ENCODE data around the gene CNKSR1.

Gene CNKSR1

GRCh38 chr1:26184883-26185282 lies 7.6 kb downstream of the CNKSR1 start:
- DNase-seq = no peak

- no peak for DNase-seq
Measured at GRCh38 chr1:26187882-26188281, 10.6 kb downstream of the CNKSR1 start.

GRCh38 chr1:26188477-26188876 lies 11.2 kb downstream of the CNKSR1 start:
- DNase-seq = no peak

- no peak for DNase-seq
Measured at GRCh38 chr1:26189331-26189730, 12.0 kb downstream of the CNKSR1 start.

GRCh38 chr1:26189751-26190275 lies 12.5 kb downstream of the CNKSR1 start:
- DNase-seq = no peak

GRCh38 chr1:26190373-26190987 lies 13.2 kb downstream of the CNKSR1 start, which contains the start of gene CATSPER4:
TSS of gene CATSPER4 (plus strand) at chr1:26190602. CDS start at chr1:26190628, 26 bp downstream.
- DNase-seq = no peak

- DNase-seq = no peak
Measured at GRCh38 chr1:26191739-26192138, 14.4 kb downstream of the CNKSR1 start.

- no peak for DNase-seq
Measured at GRCh38 chr1:26195805-26196204, 18.5 kb downstream of the CNKSR1 start.

- DNase-seq = no peak
Measured at GRCh38 chr1:26197301-26197700, 20.0 kb downstream of the CNKSR1 start.

GRCh38 chr1:26197813-26198212 lies 20.5 kb downstream of the CNKSR1 start:
- no peak for DNase-seq

- DNase-seq = no peak
Measured at GRCh38 chr1:26200413-26200812, 23.1 kb downstream of the CNKSR1 start.

GRCh38 chr1:26203642-26204318 lies 26.5 kb downstream of the CNKSR1 start:
- no peak for DNase-seq

- DNase-seq = no peak
Measured at GRCh38 chr1:26210147-26210870, 33.0 kb downstream of the CNKSR1 start.

GRCh38 chr1:26212726-26213125 lies 35.4 kb downstream of the CNKSR1 start:
- DNase-seq = no peak

- no peak for DNase-seq
Measured at GRCh38 chr1:26213335-26213905, 36.1 kb downstream of the CNKSR1 start.

- DNase-seq = no peak
Measured at GRCh38 chr1:26215246-26215645, 38.0 kb downstream of the CNKSR1 start.

- DNase-seq = no peak
Measured at GRCh38 chr1:26218906-26219494, 41.7 kb downstream of the CNKSR1 start.

GRCh38 chr1:26220199-26220912 lies 43.1 kb downstream of the CNKSR1 start:
- DNase-seq = no peak

- no peak for DNase-seq
Measured at GRCh38 chr1:26221094-26221493, 43.8 kb downstream of the CNKSR1 start.

- DNase-seq = no peak
Measured at GRCh38 chr1:26224606-26225005, 47.3 kb downstream of the CNKSR1 start.

- no peak for DNase-seq
Measured at GRCh38 chr1:26225033-26225831, 47.9 kb downstream of the CNKSR1 start.
